Measurements from ENCODE around the gene IQSEC3. TPM values are rescaled to one million over a fixed set of nuclear protein-coding genes. Genes with fewer than 3 reads are reported as not detected.
A peak's percentile ranks its signal among the peaks of the same experiment; 100 is the strongest.

The IQSEC3 gene
- total RNA-seq, 1 donor from 2014 or later = 8.8 TPM

DNA sequence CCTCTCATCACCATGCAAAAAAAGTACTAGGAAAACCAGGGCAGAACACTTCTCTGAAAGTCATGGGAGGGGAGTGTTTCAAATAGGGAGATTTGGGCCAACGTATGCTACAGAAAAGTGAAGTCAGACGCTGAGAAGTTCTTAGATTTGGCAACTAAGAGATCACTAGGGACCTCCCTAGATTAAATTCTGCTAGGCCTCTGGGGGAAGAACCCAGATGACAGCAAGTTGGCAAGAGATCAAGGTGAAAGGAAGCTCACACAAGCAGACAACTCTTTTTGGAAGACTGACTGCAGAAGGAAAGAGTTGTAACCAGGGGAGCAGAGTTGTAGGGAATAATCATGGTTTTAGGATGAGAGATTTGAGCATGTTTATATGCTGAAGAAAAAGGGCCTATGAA lies 20.7 kb downstream of the IQSEC3 start:
- Mint-ChIP-seq H3K27ac (peak overlapping the region; percentile 20), H3K27me3 (ENCODE audit: low read depth) (peaks cover 50% of the 10 kb centered on the region), H3K9me3 (peaks cover 11% of the 10 kb centered on the region), H3K36me3 (no peaks in the 10 kb centered on the region), H3K4me1 (peaks cover 10% of the 10 kb centered on the region), H3K4me3 (no peak overlapping the region)
- TF ChIP-seq, protein P1, sequence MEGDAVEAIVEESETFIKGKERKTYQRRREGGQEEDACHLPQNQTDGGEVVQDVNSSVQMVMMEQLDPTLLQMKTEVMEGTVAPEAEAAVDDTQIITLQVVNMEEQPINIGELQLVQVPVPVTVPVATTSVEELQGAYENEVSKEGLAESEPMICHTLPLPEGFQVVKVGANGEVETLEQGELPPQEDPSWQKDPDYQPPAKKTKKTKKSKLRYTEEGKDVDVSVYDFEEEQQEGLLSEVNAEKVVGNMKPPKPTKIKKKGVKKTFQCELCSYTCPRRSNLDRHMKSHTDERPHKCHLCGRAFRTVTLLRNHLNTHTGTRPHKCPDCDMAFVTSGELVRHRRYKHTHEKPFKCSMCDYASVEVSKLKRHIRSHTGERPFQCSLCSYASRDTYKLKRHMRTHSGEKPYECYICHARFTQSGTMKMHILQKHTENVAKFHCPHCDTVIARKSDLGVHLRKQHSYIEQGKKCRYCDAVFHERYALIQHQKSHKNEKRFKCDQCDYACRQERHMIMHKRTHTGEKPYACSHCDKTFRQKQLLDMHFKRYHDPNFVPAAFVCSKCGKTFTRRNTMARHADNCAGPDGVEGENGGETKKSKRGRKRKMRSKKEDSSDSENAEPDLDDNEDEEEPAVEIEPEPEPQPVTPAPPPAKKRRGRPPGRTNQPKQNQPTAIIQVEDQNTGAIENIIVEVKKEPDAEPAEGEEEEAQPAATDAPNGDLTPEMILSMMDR (IDR thresholded peaks at IDR 0.05; ENCODE audit: unreplicated experiment) = no peak
- no peak for DNase-seq (ENCODE audit: low spot score in 2 of 2, unreplicated experiment in 2 of 2)

DNA sequence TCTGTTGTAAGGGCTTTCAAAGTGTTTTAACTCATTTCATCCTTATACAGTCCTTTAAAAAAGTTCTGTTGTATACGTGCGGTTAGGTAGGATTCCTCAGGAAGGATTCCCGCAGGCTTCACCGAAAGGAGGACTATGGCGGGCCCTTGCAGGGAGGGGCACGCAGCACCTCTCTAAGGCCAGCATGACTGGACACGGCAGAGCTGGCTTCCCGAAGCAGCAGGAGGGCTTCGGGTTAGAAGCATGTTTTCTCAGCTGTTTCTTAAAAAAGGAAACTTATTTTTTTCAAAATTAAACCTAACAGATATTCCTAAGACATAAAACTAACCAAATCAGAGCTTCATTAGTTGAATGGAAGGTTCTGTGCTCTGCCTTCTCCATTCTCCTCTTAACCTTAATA lies 21.3 kb downstream of the IQSEC3 start:
- TF ChIP-seq, protein P1 (IDR thresholded peaks at IDR 0.05; ENCODE audit: unreplicated experiment) = no peak
- no peak for DNase-seq (ENCODE audit: low spot score in 2 of 2, unreplicated experiment in 2 of 2)
- H3K27ac Mint-ChIP-seq = no peak overlapping the region
- no peak overlapping the region for H3K4me3 Mint-ChIP-seq
- peaks cover 10% of the 10 kb centered on the region for H3K4me1 Mint-ChIP-seq
- no peaks in the 10 kb centered on the region for H3K36me3 Mint-ChIP-seq
- peaks cover 11% of the 10 kb centered on the region for H3K9me3 Mint-ChIP-seq
- peaks cover 45% of the 10 kb centered on the region for H3K27me3 Mint-ChIP-seq (ENCODE audit: low read depth)

DNA sequence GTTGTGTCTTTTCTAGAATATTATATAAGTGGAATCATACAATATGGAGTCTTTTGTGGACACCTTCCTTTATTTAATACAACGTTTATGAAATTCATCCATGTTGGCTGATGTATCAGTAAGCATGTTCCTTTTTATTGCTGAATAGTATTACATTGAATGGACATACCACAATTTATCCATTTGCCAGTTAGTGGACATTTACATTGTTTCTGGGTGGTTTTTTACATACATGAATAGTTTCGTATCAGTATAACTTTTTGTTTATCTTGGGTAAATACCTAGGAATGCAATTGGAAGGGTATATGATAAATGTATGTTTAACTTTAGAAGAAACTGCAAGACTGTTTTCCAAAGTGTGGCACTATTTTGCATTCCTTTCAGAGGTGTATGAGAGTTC lies 23.1 kb downstream of the IQSEC3 start:
- Mint-ChIP-seq H3K9me3 (peaks cover 15% of the 10 kb centered on the region), H3K27me3 (ENCODE audit: low read depth) (peaks cover 35% of the 10 kb centered on the region), H3K27ac (no peak overlapping the region), H3K4me1 (peaks cover 10% of the 10 kb centered on the region), H3K36me3 (no peaks in the 10 kb centered on the region), H3K4me3 (no peak overlapping the region)
- DNase-seq (ENCODE audit: low spot score in 2 of 2, unreplicated experiment in 2 of 2) = no peak
- TF ChIP-seq, protein P1 (IDR thresholded peaks at IDR 0.05; ENCODE audit: unreplicated experiment) = no peak

DNA sequence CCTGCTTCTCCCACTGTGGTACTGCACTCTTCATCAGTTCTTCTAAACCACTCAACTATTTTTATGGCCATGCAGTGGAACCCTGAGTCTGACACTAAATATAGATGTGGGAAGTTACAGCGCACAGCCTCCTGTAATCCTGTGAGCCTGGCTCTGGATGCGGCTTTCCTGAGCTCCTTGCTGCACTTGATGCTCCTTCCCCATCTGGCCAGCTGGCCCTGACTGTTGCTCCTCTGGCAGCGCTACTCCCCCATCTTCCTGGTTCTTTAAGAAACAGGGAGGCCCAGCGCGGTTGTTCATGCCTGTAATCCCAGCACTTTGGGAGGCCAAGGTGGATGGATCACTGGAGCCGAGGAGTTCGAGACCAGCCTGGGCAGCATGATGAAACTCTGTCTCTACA lies 24.6 kb downstream of the IQSEC3 start:
- Mint-ChIP-seq H3K27ac (no peak overlapping the region), H3K4me3 (no peak overlapping the region), H3K4me1 (peaks cover 10% of the 10 kb centered on the region), H3K9me3 (peaks cover 15% of the 10 kb centered on the region), H3K27me3 (ENCODE audit: low read depth) (peaks cover 33% of the 10 kb centered on the region), H3K36me3 (no peaks in the 10 kb centered on the region)
- TF ChIP-seq, protein P1 (IDR thresholded peaks at IDR 0.05; ENCODE audit: unreplicated experiment) = no peak
- no peak for DNase-seq (ENCODE audit: low spot score in 2 of 2, unreplicated experiment in 2 of 2)

DNA sequence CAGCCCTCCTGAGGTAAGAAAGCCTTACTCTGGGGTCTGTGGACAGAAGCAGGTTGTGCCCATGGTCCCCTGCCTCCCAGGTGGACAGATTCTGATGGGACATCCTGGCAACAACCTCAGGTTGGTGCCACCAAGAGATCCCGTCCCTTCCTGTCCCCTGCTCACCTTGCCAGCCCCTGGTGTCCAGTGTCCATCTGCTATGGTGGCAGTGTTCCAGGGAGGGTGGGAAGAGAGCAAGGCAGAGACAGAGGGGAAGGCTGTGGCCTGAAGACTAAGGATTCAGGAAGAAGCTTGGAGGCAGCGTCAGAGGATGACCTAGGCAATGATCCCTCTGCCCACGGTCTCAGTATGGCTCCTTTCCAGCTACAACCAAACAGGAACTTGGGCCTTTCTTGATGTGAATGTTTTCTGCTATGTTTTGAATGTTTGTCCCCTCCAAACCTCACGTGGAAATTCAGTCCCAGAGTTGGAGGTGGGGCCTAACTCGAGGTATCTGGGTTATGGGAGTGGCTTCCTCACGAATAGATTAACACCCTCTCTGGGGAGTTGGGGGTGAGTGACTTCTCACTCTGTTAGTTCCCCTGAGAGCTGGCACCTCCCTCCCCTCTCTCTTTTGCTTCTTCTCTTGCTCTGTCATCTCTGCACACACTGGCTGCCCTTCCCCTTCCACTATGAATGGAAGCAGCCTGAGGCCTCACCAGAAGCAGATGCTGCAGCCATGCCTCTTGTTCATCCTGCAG lies 26.9 kb downstream of the IQSEC3 start:
- Mint-ChIP-seq H3K4me1 (peaks cover 18% of the 10 kb centered on the region), H3K4me3 (no peak overlapping the region), H3K36me3 (no peaks in the 10 kb centered on the region), H3K27ac (no peak overlapping the region), H3K9me3 (peaks cover 15% of the 10 kb centered on the region), H3K27me3 (ENCODE audit: low read depth) (peaks cover 29% of the 10 kb centered on the region)
- TF ChIP-seq, protein P1 (IDR thresholded peaks at IDR 0.05; ENCODE audit: unreplicated experiment) = no peak
- no peak for DNase-seq (ENCODE audit: low spot score in 2 of 2, unreplicated experiment in 2 of 2)
